A673 (cell line): ENCODE measurements around the gene MTX1. TPM values are rescaled to one million over a fixed set of nuclear protein-coding genes. Genes with fewer than 3 reads are reported as not detected.

Source experiments
- BruUV-seq: library from RNA; stranded (reverse); fragments of 400-500 nt; replicated peaks from 2 replicates; lab custom pipeline; 2021; lab: Mats Ljungman, UMichigan
- CTCF ChIA-PET: fragments of 300-600 bp; sonication (Branson Sonifier 250); formaldehyde crosslinking; loops from one replicate; lab custom pipeline; 2022; ENCODE audit warnings: antibody characterized with exemption; lab: Charles Lee
- POLR2A ChIA-PET: fragments of 300-600 bp; sonication (Branson Sonifier 250); formaldehyde crosslinking; loops from one replicate; lab custom pipeline; 2022; ENCODE audit warnings: antibody characterized with exemption; ENCODE audit not compliant: low non-redundant PET; lab: Charles Lee
- DNase-seq: peaks from one replicate; pipeline ENCODE4 v3.0.0-alpha.2; 2015; ENCODE audit warnings: low spot score
- H3K27ac ChIP-seq: fragments of 200-600 bp; sonication (generic); 2 replicates; pipeline ENCODE4 v1.5.1; 2016; ENCODE audit warnings: mixed run types, low read depth, mild to moderate bottlenecking, mixed read lengths, antibody characterized with exemption, low read length; ENCODE audit not compliant: poor library complexity, severe bottlenecking
- H3K27me3 ChIP-seq: fragments of 200-600 bp; sonication (generic); replicated peaks from 2 replicates; pipeline ENCODE4 v1.6.1; 2017; ENCODE audit warnings: mixed run types, low read depth, mild to moderate bottlenecking, mixed read lengths, antibody characterized with exemption, low read length; ENCODE audit not compliant: insufficient read depth, poor library complexity
- H3K36me3 ChIP-seq: fragments of 200-600 bp; sonication (generic); 2 replicates; pipeline ENCODE4 v1.6.1; 2016; ENCODE audit warnings: mixed run types, mild to moderate bottlenecking, mixed read lengths, antibody characterized with exemption, low read length; ENCODE audit not compliant: insufficient read depth, poor library complexity, severe bottlenecking
- H3K4me1 ChIP-seq: fragments of 200-600 bp; sonication (generic); 2 replicates; pipeline ENCODE4 v1.6.1; 2017; ENCODE audit warnings: mixed run types, mild to moderate bottlenecking, mixed read lengths, antibody characterized with exemption, low read length; ENCODE audit not compliant: insufficient read depth, poor library complexity, severe bottlenecking
- H3K4me3 ChIP-seq: fragments of 200-600 bp; sonication (generic); 2 replicates; pipeline ENCODE4 v1.5.1; 2016; ENCODE audit warnings: low read depth, mixed run types, mild to moderate bottlenecking, mixed read lengths, low read length; ENCODE audit not compliant: poor library complexity, severe bottlenecking
- H3K9me3 ChIP-seq: fragments of 200-600 bp; sonication (generic); 2 replicates; pipeline ENCODE4 v1.6.1; 2016; ENCODE audit warnings: mixed run types, low read depth, mild to moderate bottlenecking, mixed read lengths, antibody characterized with exemption, low read length; ENCODE audit not compliant: poor library complexity, severe bottlenecking
- CTCF ChIP-seq: fragments of 300-800, 200-600 bp; sonication (generic); conservative IDR thresholded peaks from 2 replicates; pipeline ENCODE4 v1.5.1; 2017; ENCODE audit warnings: low read depth, mild to moderate bottlenecking, antibody characterized with exemption, low read length, moderate library complexity, mixed read lengths
- EZH2 ChIP-seq: fragments of 200-600 bp; sonication (generic); IDR thresholded peaks from 2 replicates; pipeline ENCODE4 v1.6.1; 2017; ENCODE audit warnings: borderline replicate concordance, low read depth, mild to moderate bottlenecking, mixed read lengths, antibody characterized with exemption, low read length; ENCODE audit not compliant: poor library complexity, severe bottlenecking
- intact Hi-C: fragments of 100-400 bp; cut with micrococcal nuclease; formaldehyde crosslinking; loops from one replicate; pipeline ENCODE4 v1.10.0; 2022; ENCODE audit not compliant: unreplicated experiment
- total RNA-seq: library from RNA; stranded (reverse); gene quantifications from 2 replicates; pipeline ENCODE4 v1.2.3, GENCODE V29; 2021

The MTX1 gene
- total RNA-seq, 1 experiment from 2014 or later = 65.2 TPM

GRCh38 chr1:155173478-155174323 lies 34.8 kb upstream of the MTX1 start, which contains the start of gene TRIM46:
TRIM46 (plus strand) TSS chr1:155173849; CDS start chr1:155173967, 118 bp downstream.
- peak; percentile 86 for DNase-seq
- Histone ChIP-seq H3K4me1 (peaks cover 24% of the 10 kb centered on the region), H3K9me3 (no peaks in the 10 kb centered on the region), H3K27me3 (no peaks in the 10 kb centered on the region), H3K27ac (peak within 1 kb of the TSS; percentile 90), H3K4me3 (peak within 1 kb of the TSS; percentile 86), H3K36me3 (peaks cover 11% of the 10 kb centered on the region)
- intact Hi-C loops = loop anchor here (10.0 kb wide), 2 partner anchors 151 to 421 kb away; partner anchors contain the start of gene RUSC1
- TF ChIP-seq EZH2 (no peak), CTCF (peak; percentile 15; the same call in 1 of the 2 replicates)
- CTCF ChIA-PET = interaction anchor here (0.6 to 3.9 kb wide), 9 partner anchors 20 to 189 kb away, joined by 3 to 45 read pairs (median 3); no protein-coding TSS in a partner anchor
- POLR2A ChIA-PET = no interaction called here
- BruUV-seq = no TSS peak

- TF ChIP-seq CTCF = no peak
- no peak for TF ChIP-seq EZH2
- CTCF ChIA-PET = interaction anchor here (0.6 to 3.9 kb wide), 5 partner anchors 11 to 188 kb away, joined by 3 to 45 read pairs (median 6); no protein-coding TSS in a partner anchor
- peak overlapping the region; percentile 86 for H3K4me3 ChIP-seq
- POLR2A ChIA-PET = no interaction called here
- intact Hi-C loops = loop anchor here (10.0 kb wide), 2 partner anchors 150 to 420 kb away; partner anchors contain the start of gene RUSC1
- peaks cover 7% of the 10 kb centered on the region for H3K36me3 ChIP-seq
- no peaks in the 10 kb centered on the region for H3K27me3 ChIP-seq
- H3K27ac ChIP-seq = peak overlapping the region; percentile 20
- no peaks in the 10 kb centered on the region for H3K9me3 ChIP-seq
- DNase-seq = peak; percentile 65
- H3K4me1 ChIP-seq = peaks cover 24% of the 10 kb centered on the region
- no TSS peak for BruUV-seq
Observed at GRCh38 chr1:155174324-155175280, 33.9 kb upstream of the MTX1 start.
